GM18511 (cell line): ENCODE measurements around the gene LENG8.
"Not testable (repeated sequence)": the region's sequence is repeated elsewhere in the genome, so short reads cannot be mapped to it uniquely, and the experiment has no call there.

Experiments used
- ATAC-seq: cut with Tn5 transposase; IDR thresholded peaks from one replicate; pipeline ENCODE4 v1.9.1; 2021; ENCODE audit warnings: mild to moderate bottlenecking, moderate library complexity; ENCODE audit not compliant: unreplicated experiment

The LENG8 gene

GRCh38 chr19:54509200-54509940 is 60.4 kb downstream of the LENG8 start:
- not testable (repeated sequence) for ATAC-seq
